SK-N-SH treated with all-trans-retinoic acid at 6 μM for 48 hours (cell line): ENCODE data around the gene BCAS4.

Source experiments
- ATAC-seq: fragments of 200-7000 bp; cut with Tn5 transposase; 3 replicates; pipeline ENCODE4 v1.9.1; 2020; ENCODE audit warnings: mild to moderate bottlenecking, moderate library complexity
- ARNTL ChIP-seq: fragments of 450-650 bp; formaldehyde crosslinking; IDR thresholded peaks from 2 replicates; pipeline ENCODE4 v1.5.0; 2020; ENCODE audit warnings: low read depth, mild to moderate bottlenecking, moderate library complexity, borderline replicate concordance
- BACH2 ChIP-seq: fragments of 250-450 bp; sonication (Bioruptor Pico); IDR thresholded peaks from 2 replicates; pipeline ENCODE4 v1.9.0; 2021; ENCODE audit warnings: mild to moderate bottlenecking, borderline replicate concordance
- CSDC2 ChIP-seq: fragments of 250-450 bp; sonication (Bioruptor Pico); IDR thresholded peaks from 2 replicates; pipeline ENCODE4 v1.5.0; 2020; ENCODE audit warnings: mild to moderate bottlenecking, moderate library complexity
- CSRNP3 ChIP-seq: fragments of 250-450 bp; sonication (Bioruptor Pico); IDR thresholded peaks from 2 replicates; pipeline ENCODE4 v1.5.1; 2021; ENCODE audit warnings: mild to moderate bottlenecking, moderate library complexity
- ESRRG ChIP-seq: fragments of 250-450 bp; sonication (Bioruptor Pico); IDR thresholded peaks from 2 replicates; pipeline ENCODE4 v1.6.1; 2021; ENCODE audit warnings: mild to moderate bottlenecking
- GLIS3 ChIP-seq: fragments of 250-450 bp; sonication (Bioruptor Pico); IDR thresholded peaks from 2 replicates; pipeline ENCODE4 v1.5.0; 2020; ENCODE audit warnings: mild to moderate bottlenecking, moderate library complexity
- ISL1 ChIP-seq: fragments of 250-450 bp; sonication (Bioruptor Pico); IDR thresholded peaks from 2 replicates; pipeline ENCODE4 v2.1.2; 2022; ENCODE audit warnings: mild to moderate bottlenecking, moderate library complexity
- POU6F1 ChIP-seq: fragments of 250-450 bp; sonication (Bioruptor Pico); IDR thresholded peaks from 2 replicates; pipeline ENCODE4 v1.8.0; 2021; ENCODE audit warnings: low read depth, mild to moderate bottlenecking, moderate library complexity, borderline replicate concordance
- PPARA ChIP-seq: fragments of 250-450 bp; sonication (Bioruptor Pico); IDR thresholded peaks from 2 replicates; pipeline ENCODE4 v1.5.0; 2020; ENCODE audit warnings: mild to moderate bottlenecking, borderline replicate concordance
- SNAI2 ChIP-seq: fragments of 250-450 bp; sonication (Bioruptor Pico); IDR thresholded peaks from 2 replicates; pipeline ENCODE4 v1.5.0; 2020; ENCODE audit warnings: mild to moderate bottlenecking, moderate library complexity
- TCF4 ChIP-seq: fragments of 250-450 bp; sonication (Bioruptor Pico); IDR thresholded peaks from 2 replicates; pipeline ENCODE4 v1.8.0; 2021; ENCODE audit warnings: mild to moderate bottlenecking, moderate library complexity, borderline replicate concordance
- TOX ChIP-seq: fragments of 250-450 bp; sonication (Bioruptor Pico); IDR thresholded peaks from 2 replicates; pipeline ENCODE4 v1.8.0; 2021; ENCODE audit warnings: mild to moderate bottlenecking, moderate library complexity, borderline replicate concordance
- TSHZ2 ChIP-seq: fragments of 250-450 bp; sonication (Bioruptor Pico); IDR thresholded peaks from 2 replicates; pipeline ENCODE4 v1.5.0; 2020; ENCODE audit warnings: mild to moderate bottlenecking, moderate library complexity
- ZC3H10 ChIP-seq: fragments of 250-450 bp; sonication (Bioruptor Pico); IDR thresholded peaks from 2 replicates; pipeline ENCODE4 v1.5.1; 2021; ENCODE audit warnings: mild to moderate bottlenecking, moderate library complexity
- ZFP3 ChIP-seq: fragments of 250-450 bp; sonication (Bioruptor Pico); IDR thresholded peaks from 2 replicates; pipeline ENCODE4 v1.5.0; 2020; ENCODE audit warnings: mild to moderate bottlenecking, moderate library complexity
- ZFP30 ChIP-seq: fragments of 450-650 bp; formaldehyde crosslinking; IDR thresholded peaks from 2 replicates; pipeline ENCODE4 v1.5.0; 2022; ENCODE audit warnings: mild to moderate bottlenecking, moderate library complexity
- ZNF565 ChIP-seq: fragments of 450-650 bp; formaldehyde crosslinking; conservative IDR thresholded peaks from 2 replicates; pipeline ENCODE4 v1.5.0; 2020; ENCODE audit warnings: low read depth, mild to moderate bottlenecking, moderate library complexity
- ZNF70 ChIP-seq: fragments of 450-650 bp; formaldehyde crosslinking; IDR thresholded peaks from 2 replicates; pipeline ENCODE4 v1.5.0; 2020; ENCODE audit warnings: mild to moderate bottlenecking, moderate library complexity
- ZNF8 ChIP-seq: fragments of 450-650 bp; formaldehyde crosslinking; IDR thresholded peaks from 2 replicates; pipeline ENCODE4 v1.5.0; 2020; ENCODE audit warnings: mild to moderate bottlenecking, moderate library complexity
- TF ChIP-seq, protein P1 (sequence below): fragments of 250-450 bp; sonication (Bioruptor Pico); IDR thresholded peaks from 2 replicates; pipeline ENCODE4 v1.5.1; 2020; ENCODE audit warnings: low read depth, mild to moderate bottlenecking, moderate library complexity
- TF ChIP-seq, protein P2 (sequence below): fragments of 250-450 bp; sonication (Bioruptor Pico); IDR thresholded peaks from 2 replicates; pipeline ENCODE4 v1.8.0; 2020; ENCODE audit warnings: mild to moderate bottlenecking, moderate library complexity, borderline replicate concordance

BCAS4 gene

GRCh38 chr20:50838322-50838625, 43.4 kb downstream of the BCAS4 start (continued):
- TF ChIP-seq, protein P1, sequence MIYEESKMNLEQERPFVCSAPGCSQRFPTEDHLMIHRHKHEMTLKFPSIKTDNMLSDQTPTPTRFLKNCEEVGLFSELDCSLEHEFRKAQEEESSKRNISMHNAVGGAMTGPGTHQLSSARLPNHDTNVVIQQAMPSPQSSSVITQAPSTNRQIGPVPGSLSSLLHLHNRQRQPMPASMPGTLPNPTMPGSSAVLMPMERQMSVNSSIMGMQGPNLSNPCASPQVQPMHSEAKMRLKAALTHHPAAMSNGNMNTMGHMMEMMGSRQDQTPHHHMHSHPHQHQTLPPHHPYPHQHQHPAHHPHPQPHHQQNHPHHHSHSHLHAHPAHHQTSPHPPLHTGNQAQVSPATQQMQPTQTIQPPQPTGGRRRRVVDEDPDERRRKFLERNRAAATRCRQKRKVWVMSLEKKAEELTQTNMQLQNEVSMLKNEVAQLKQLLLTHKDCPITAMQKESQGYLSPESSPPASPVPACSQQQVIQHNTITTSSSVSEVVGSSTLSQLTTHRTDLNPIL (CRISPR knock-in tag): no peak
- TF ChIP-seq BACH2 (CRISPR knock-in tag) (no peak), CSRNP3 (CRISPR knock-in tag) (no peak), GLIS3 (no peak), CSDC2 (CRISPR knock-in tag) (no peak), SNAI2 (CRISPR knock-in tag) (no peak), ZFP3 (no peak), ESRRG (CRISPR knock-in tag) (no peak)

GRCh38 chr20:50838707-50839385, 44.0 kb downstream of the BCAS4 start:
- no peak for ATAC-seq
- TF ChIP-seq CSDC2 (CRISPR knock-in tag): no peak
- TF ChIP-seq ZFP30 (CRISPR knock-in tag): no peak
- TF ChIP-seq ARNTL: no peak

DNA sequence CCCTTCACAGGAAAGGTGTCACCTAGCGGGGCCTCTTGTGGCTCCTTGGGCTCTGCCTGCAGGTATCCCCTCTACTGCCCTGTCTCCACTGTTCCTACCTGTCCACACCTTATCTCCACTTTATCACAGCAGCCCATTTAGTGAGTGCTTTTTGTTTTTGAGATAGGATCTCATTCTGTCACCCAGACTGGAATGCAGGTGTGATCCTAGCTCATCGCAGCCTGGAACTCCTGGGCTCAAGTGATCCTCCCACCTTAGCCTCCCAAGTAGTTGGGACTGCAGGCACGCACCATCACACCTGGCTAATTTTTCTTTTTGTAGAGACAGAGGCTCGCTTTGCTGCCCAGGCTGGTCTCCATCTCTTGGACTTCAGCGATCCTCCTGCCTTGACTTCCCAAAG, 48.0 kb downstream of the BCAS4 start:
- no peak for ATAC-seq
- TF ChIP-seq, protein P2, sequence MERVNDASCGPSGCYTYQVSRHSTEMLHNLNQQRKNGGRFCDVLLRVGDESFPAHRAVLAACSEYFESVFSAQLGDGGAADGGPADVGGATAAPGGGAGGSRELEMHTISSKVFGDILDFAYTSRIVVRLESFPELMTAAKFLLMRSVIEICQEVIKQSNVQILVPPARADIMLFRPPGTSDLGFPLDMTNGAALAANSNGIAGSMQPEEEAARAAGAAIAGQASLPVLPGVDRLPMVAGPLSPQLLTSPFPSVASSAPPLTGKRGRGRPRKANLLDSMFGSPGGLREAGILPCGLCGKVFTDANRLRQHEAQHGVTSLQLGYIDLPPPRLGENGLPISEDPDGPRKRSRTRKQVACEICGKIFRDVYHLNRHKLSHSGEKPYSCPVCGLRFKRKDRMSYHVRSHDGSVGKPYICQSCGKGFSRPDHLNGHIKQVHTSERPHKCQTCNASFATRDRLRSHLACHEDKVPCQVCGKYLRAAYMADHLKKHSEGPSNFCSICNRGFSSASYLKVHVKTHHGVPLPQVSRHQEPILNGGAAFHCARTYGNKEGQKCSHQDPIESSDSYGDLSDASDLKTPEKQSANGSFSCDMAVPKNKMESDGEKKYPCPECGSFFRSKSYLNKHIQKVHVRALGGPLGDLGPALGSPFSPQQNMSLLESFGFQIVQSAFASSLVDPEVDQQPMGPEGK (CRISPR knock-in tag): no peak
- TF ChIP-seq POU6F1 (CRISPR knock-in tag): no peak
- TF ChIP-seq ZNF70: no peak
- TF ChIP-seq ZC3H10: no peak
- TF ChIP-seq, protein P1 (CRISPR knock-in tag): no peak
- TF ChIP-seq CSDC2 (CRISPR knock-in tag): no peak
- TF ChIP-seq ZFP3: no peak
- no peak for TF ChIP-seq TCF4 (CRISPR knock-in tag)
- no peak for TF ChIP-seq ESRRG (CRISPR knock-in tag)
- TF ChIP-seq TSHZ2 (CRISPR knock-in tag): no peak
- no peak for TF ChIP-seq ISL1 (CRISPR knock-in tag)
- TF ChIP-seq GLIS3: no peak
- TF ChIP-seq TOX (CRISPR knock-in tag): no peak
- TF ChIP-seq ARNTL: no peak
- TF ChIP-seq ZNF8: no peak
- TF ChIP-seq ZNF565: no peak
- TF ChIP-seq ZFP30 (CRISPR knock-in tag): no peak
- TF ChIP-seq BACH2 (CRISPR knock-in tag): no peak
- TF ChIP-seq PPARA (CRISPR knock-in tag): no peak
